ENCODE measurements around the gene EXTL2. TPM values are rescaled to one million over a fixed set of nuclear protein-coding genes. Genes with fewer than 3 reads are reported as not detected.

The EXTL2 gene
- total RNA-seq, 4 donors from 2014 or later, result 10.6 to 22.1 (median 16.7) TPM

DNA sequence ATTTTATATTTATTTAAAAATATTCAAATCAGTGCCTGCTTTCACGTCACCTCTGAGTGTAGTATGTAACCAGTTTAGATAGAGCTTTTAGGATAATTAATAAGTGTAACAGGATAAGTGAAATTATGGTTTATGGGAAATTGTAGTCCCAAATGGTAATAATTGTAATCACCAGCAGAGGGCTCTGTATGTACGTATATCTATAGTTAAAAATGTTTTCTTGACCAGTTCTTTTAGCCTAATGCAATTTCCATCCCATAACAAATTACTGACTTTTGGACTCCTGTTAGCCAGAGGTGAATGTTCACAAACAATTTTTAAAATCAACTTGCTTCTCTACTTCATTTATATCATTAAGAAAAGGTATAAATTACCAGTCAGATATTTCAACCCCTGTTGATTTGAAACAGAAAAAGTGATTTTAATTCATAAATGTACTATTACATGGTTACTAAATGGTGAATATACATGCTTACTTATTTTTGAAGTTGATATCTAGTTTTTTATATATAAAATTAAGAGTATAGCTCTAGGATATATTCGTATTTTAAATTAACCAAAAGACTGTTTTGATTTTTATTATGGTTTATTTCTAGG, 26.6 kb upstream of the EXTL2 start:
- TF ChIP-seq POLR2A (IDR thresholded peaks at IDR 0.05), result no peak
- no peak for TF ChIP-seq EP300 (IDR thresholded peaks at IDR 0.05)
- TF ChIP-seq CTCF (IDR thresholded peaks at IDR 0.05), result peak; percentile 57 to 76 (median 68)
- TF ChIP-seq POLR2AphosphoS5 (IDR thresholded peaks at IDR 0.05), result no peak
- H3K27me3 ChIP-seq, result no peaks in the 10 kb centered on the region
- no peaks in the 10 kb centered on the region for H3K9me3 ChIP-seq
- H3K27ac ChIP-seq, result no peak overlapping the region
- H3K4me3 ChIP-seq, result no peak overlapping the region
- no peak for ATAC-seq
- peaks cover 2 to 68% of the 10 kb centered on the region in 2 donors for H3K36me3 ChIP-seq
- no peaks in the 10 kb centered on the region for H3K4me1 ChIP-seq
- 37 to 40% methylated on average over 3 of the region's 3 CpGs for WGBS, 2 donors (ENCODE audit: low coverage in 1 of 2)

GRCh38 chr1:100912019-100912418, 17.4 kb upstream of the EXTL2 start:
- peaks cover 0 to 91% of the 10 kb centered on the region in 2 donors for H3K36me3 ChIP-seq
- H3K27me3 ChIP-seq, result no peaks in the 10 kb centered on the region
- H3K27ac ChIP-seq, result no peak overlapping the region
- no peaks in the 10 kb centered on the region for H3K4me1 ChIP-seq
- H3K9me3 ChIP-seq, result no peaks in the 10 kb centered on the region
- TF ChIP-seq POLR2A (IDR thresholded peaks at IDR 0.05), result no peak
- TF ChIP-seq EP300 (IDR thresholded peaks at IDR 0.05), result no peak
- no peak for TF ChIP-seq POLR2AphosphoS5 (IDR thresholded peaks at IDR 0.05)
- H3K4me3 ChIP-seq, result no peak overlapping the region
- ATAC-seq, result no peak

DNA sequence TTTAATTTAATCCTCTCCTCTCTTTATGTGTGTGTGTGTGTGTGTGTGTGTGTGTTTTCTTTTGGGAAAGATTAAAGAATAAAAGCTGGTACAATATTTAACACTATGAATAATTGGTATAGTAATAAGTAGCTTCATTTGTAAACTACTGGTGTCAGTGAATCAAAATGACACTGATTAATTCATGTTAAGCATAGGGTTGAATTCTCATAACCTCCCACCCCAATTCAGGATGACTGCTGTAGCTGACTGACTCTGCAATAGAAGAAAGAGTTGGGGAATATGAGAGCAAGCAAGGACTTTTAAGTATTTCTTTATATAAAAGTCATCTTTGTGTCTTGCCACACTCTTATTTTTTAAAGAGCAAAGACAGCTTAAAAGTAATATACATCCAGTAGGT, 14.4 kb upstream of the EXTL2 start:
- TF ChIP-seq POLR2A (IDR thresholded peaks at IDR 0.05) (no peak), EP300 (IDR thresholded peaks at IDR 0.05) (no peak), POLR2AphosphoS5 (IDR thresholded peaks at IDR 0.05) (no peak), CTCF (IDR thresholded peaks at IDR 0.05) (no peak)
- no peak for ATAC-seq

DNA sequence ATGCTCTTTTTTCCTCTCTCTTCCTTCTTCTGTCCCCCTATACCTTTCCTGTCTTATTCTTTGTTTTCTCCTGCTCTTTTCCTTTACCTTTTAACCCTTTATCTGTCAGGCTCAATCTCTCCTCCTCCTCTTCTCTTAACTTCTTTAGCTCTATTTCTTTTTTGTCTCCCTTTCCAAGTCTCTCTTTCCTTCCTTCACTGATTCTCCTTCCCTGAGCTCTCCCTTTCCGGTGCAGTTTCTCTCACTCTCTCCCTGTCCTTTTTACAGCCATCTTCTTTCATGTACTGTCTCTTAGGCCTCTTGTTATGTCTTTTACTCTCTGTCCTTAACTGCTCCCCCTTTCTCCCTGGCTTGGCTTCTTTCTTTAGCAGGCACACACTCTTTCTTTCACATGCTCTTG, 13.2 kb upstream of the EXTL2 start:
- Histone ChIP-seq H3K27ac (no peak overlapping the region), H3K9me3 (no peaks in the 10 kb centered on the region), H3K36me3 (peaks cover 0 to 75% of the 10 kb centered on the region in 2 donors), H3K4me3 (no peak overlapping the region), H3K4me1 (no peaks in the 10 kb centered on the region), H3K27me3 (no peaks in the 10 kb centered on the region)
- no peak for ATAC-seq
- TF ChIP-seq POLR2A (IDR thresholded peaks at IDR 0.05), result no peak
- no peak for TF ChIP-seq EP300 (IDR thresholded peaks at IDR 0.05)
- TF ChIP-seq POLR2AphosphoS5 (IDR thresholded peaks at IDR 0.05), result no peak
- TF ChIP-seq CTCF (IDR thresholded peaks at IDR 0.05), result no peak
- WGBS, 2 donors (ENCODE audit: low coverage in 1 of 2), result 100% methylated on average over 1 of the region's 1 CpG

More for the DNA sequence above, 14.4 kb upstream of the EXTL2 start:
- H3K4me1 ChIP-seq, result no peaks in the 10 kb centered on the region
- H3K4me3 ChIP-seq, result no peak overlapping the region
- H3K36me3 ChIP-seq, result peaks cover 0 to 86% of the 10 kb centered on the region in 2 donors
- no peaks in the 10 kb centered on the region for H3K9me3 ChIP-seq
- H3K27me3 ChIP-seq, result no peaks in the 10 kb centered on the region
- H3K27ac ChIP-seq, result no peak overlapping the region

GRCh38 chr1:100905181-100905580, 10.5 kb upstream of the EXTL2 start:
- no peak for ATAC-seq
- Histone ChIP-seq H3K27ac (no peak overlapping the region), H3K4me3 (no peak overlapping the region), H3K36me3 (peaks cover 0 to 65% of the 10 kb centered on the region in 2 donors), H3K27me3 (no peaks in the 10 kb centered on the region), H3K9me3 (no peaks in the 10 kb centered on the region), H3K4me1 (no peaks in the 10 kb centered on the region)
- TF ChIP-seq EP300 (IDR thresholded peaks at IDR 0.05) (no peak), POLR2AphosphoS5 (IDR thresholded peaks at IDR 0.05) (no peak), POLR2A (IDR thresholded peaks at IDR 0.05) (no peak), CTCF (IDR thresholded peaks at IDR 0.05) (no peak)
- WGBS, 2 donors (ENCODE audit: low coverage in 1 of 2), result 94% methylated on average over 3 of the region's 3 CpGs; no CpG with 5 or more reads in 1 of the 2 donors
